Measurements from ENCODE around the gene PAPOLB. TPM values are rescaled to one million over a fixed set of nuclear protein-coding genes. Genes with fewer than 3 reads are reported as not detected.

The PAPOLB gene
- total RNA-seq, 1 experiment from 2014 or later: not detected

DNA sequence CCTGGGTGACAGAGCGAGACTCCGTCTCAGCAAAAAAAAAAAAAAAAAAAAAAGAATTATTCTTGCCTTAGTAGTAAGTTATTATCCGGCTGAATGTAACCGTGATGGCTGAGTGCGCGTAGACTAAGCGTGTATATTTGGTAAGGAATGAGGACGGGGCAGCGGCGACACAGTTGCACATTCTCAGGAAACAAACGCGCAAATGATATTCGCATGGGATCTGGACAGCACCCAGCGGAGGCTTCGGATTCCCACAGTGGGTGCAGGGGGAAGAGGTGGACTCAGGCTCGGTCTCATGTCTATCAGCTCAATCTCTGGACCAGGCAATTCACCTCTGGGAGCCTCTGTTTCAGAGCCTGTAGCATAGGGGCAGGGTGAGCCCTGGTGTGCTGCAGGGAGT is 29.1 kb downstream of the PAPOLB start:
- Histone ChIP-seq H3K36me3 (ENCODE audit: low read depth) (no peaks in the 10 kb centered on the region), H3F3A (ENCODE audit: insufficient read depth, low read depth) (peaks cover 8% of the 10 kb centered on the region; the same call in 1 of the 2 replicates), H3K79me2 (ENCODE audit: low read depth) (no peaks in the 10 kb centered on the region), H3K9me2 (ENCODE audit: insufficient read depth) (no peaks in the 10 kb centered on the region), H3K9me3 (ENCODE audit: insufficient read depth, low read depth) (no peaks in the 10 kb centered on the region), H2AFZ (no peak overlapping the region), H3K4me1 (replicated peaks; ENCODE audit: insufficient read depth) (0 out of 2 replicates have a peak, but pooled peaks cover 7% of the 10 kb centered on the region), H4K20me1 (ENCODE audit: insufficient read depth) (no peaks in the 10 kb centered on the region), H3K4me3 (no peak overlapping the region), H3K4me2 (no peak overlapping the region), H3K27me3 (ENCODE audit: insufficient read depth, low read depth) (peaks cover 59% of the 10 kb centered on the region), H3K27ac (no peak overlapping the region)
- ChIA-PET CTCF (no interaction called here), POLR2A (ENCODE audit: unreplicated experiment) (interaction anchor here (0.6 kb wide), 1 partner anchor 701 kb away, joined by 3 read pairs; no protein-coding TSS in a partner anchor)
- no peak for TF ChIP-seq EZH2 (IDR thresholded peaks at IDR 0.05; ENCODE audit: low read depth)
- TF ChIP-seq, protein P1, sequence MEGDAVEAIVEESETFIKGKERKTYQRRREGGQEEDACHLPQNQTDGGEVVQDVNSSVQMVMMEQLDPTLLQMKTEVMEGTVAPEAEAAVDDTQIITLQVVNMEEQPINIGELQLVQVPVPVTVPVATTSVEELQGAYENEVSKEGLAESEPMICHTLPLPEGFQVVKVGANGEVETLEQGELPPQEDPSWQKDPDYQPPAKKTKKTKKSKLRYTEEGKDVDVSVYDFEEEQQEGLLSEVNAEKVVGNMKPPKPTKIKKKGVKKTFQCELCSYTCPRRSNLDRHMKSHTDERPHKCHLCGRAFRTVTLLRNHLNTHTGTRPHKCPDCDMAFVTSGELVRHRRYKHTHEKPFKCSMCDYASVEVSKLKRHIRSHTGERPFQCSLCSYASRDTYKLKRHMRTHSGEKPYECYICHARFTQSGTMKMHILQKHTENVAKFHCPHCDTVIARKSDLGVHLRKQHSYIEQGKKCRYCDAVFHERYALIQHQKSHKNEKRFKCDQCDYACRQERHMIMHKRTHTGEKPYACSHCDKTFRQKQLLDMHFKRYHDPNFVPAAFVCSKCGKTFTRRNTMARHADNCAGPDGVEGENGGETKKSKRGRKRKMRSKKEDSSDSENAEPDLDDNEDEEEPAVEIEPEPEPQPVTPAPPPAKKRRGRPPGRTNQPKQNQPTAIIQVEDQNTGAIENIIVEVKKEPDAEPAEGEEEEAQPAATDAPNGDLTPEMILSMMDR (conservative IDR thresholded peaks at IDR 0.05): no peak
- no TSS peak for BruUV-seq (replicated peaks)
- intact Hi-C loops (cut with micrococcal nuclease; ENCODE audit: unreplicated experiment): no loop called here
- no peak for DNase-seq

DNA sequence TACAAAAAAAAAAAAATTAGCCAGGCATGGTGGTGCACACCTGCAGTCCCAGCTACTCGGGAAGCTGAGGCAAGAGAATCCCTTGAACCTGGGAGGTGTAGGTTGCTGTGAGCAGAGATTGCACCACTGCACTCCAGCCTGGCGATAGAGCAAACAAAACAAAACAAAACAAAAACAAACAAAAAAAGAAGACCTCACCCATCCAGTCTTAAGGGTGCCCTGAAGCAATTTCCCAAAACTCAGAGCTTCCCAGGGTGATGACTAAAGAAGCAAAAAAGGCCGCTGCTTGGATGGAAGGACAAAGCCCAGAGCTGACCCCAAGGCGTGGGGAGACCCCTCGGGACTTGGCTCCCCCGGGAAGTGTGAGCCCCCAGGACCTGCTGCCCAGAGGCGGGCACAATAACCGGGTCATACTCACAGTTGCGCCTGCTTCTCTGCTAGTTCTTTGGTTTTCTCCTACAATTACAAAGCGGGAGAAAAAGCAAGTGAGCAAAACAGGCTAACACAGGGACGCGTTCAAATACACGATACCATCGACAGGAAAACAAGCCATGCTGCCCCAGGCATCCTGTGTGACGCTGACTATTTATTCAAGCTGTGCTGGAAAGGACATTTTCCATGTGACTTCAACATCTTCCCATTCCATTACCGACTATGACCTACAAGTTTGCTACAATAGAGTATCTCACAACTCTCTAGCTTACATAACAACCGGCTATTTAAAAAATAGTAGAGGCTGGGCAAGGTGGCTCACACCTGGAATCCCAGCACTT is 29.9 kb downstream of the PAPOLB start:
- Histone ChIP-seq H3K27ac (no peak overlapping the region), H3K4me1 (replicated peaks; ENCODE audit: insufficient read depth) (0 out of 2 replicates have a peak, but pooled peaks cover 7% of the 10 kb centered on the region), H3F3A (ENCODE audit: insufficient read depth, low read depth) (peaks cover 8% of the 10 kb centered on the region; the same call in 1 of the 2 replicates), H3K4me3 (no peak overlapping the region), H3K36me3 (ENCODE audit: low read depth) (no peaks in the 10 kb centered on the region), H3K9me3 (ENCODE audit: insufficient read depth, low read depth) (no peaks in the 10 kb centered on the region), H3K27me3 (ENCODE audit: insufficient read depth, low read depth) (peaks cover 61% of the 10 kb centered on the region), H4K20me1 (ENCODE audit: insufficient read depth) (no peaks in the 10 kb centered on the region), H2AFZ (no peak overlapping the region), H3K9me2 (ENCODE audit: insufficient read depth) (no peaks in the 10 kb centered on the region), H3K79me2 (ENCODE audit: low read depth) (no peaks in the 10 kb centered on the region), H3K4me2 (peak overlapping the region; percentile 18; the same call in 1 of the 2 replicates)
- POLR2A ChIA-PET (ENCODE audit: unreplicated experiment): no interaction called here
- intact Hi-C loops (cut with micrococcal nuclease; ENCODE audit: unreplicated experiment): no loop called here
- peak in 1 of 2 experiments; percentile 55 for DNase-seq
- no peak for TF ChIP-seq EZH2 (IDR thresholded peaks at IDR 0.05; ENCODE audit: low read depth)
- TF ChIP-seq, protein P1 (conservative IDR thresholded peaks at IDR 0.05): no peak
- CTCF ChIA-PET: interaction anchor here (0.6 kb wide), 2 partner anchors 253 to 498 kb away, joined by 3 to 4 read pairs; no protein-coding TSS in a partner anchor
- no TSS peak for BruUV-seq (replicated peaks)

DNA sequence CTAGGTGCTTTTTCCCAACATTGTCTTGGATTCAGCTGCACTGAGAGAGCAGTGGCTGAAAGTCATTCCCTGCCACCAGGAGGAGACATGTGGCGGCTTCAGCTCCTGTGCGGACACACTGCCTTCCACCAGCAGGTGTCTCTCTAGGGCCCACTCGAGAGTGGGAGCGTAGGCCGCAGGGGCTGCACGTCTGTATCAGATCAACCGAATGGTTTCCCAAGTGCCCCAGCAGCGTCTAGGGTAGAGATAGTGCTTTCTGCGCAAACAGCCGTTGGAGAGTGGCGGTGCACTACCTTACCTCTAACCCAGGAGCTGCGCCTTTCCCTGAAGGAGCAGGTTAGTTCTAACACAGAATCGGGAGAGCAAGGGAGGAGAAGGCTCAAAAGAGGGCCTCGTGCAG is 31.7 kb downstream of the PAPOLB start:
- Histone ChIP-seq H2AFZ (no peak overlapping the region), H3K36me3 (ENCODE audit: low read depth) (no peaks in the 10 kb centered on the region), H3K4me1 (replicated peaks; ENCODE audit: insufficient read depth) (0 out of 2 replicates have a peak, but pooled peaks cover 7% of the 10 kb centered on the region), H3K4me3 (no peak overlapping the region), H3K27ac (no peak overlapping the region), H3K79me2 (ENCODE audit: low read depth) (no peaks in the 10 kb centered on the region), H3F3A (ENCODE audit: insufficient read depth, low read depth) (peaks cover 8% of the 10 kb centered on the region; the same call in 1 of the 2 replicates), H3K4me2 (no peak overlapping the region), H3K9me3 (ENCODE audit: insufficient read depth, low read depth) (no peaks in the 10 kb centered on the region), H3K9me2 (ENCODE audit: insufficient read depth) (no peaks in the 10 kb centered on the region), H3K27me3 (ENCODE audit: insufficient read depth, low read depth) (peaks cover 62% of the 10 kb centered on the region), H4K20me1 (ENCODE audit: insufficient read depth) (no peaks in the 10 kb centered on the region)
- ChIA-PET CTCF (interaction anchor here (0.6 kb wide), 2 partner anchors 328 to 990 kb away, joined by 3 to 7 read pairs; no protein-coding TSS in a partner anchor), POLR2A (ENCODE audit: unreplicated experiment) (no interaction called here)
- intact Hi-C loops (cut with micrococcal nuclease; ENCODE audit: unreplicated experiment): no loop called here
- no TSS peak for BruUV-seq (replicated peaks)
- TF ChIP-seq, protein P1 (conservative IDR thresholded peaks at IDR 0.05): peak; percentile 66
- TF ChIP-seq EZH2 (IDR thresholded peaks at IDR 0.05; ENCODE audit: low read depth): no peak
- DNase-seq: peak in 1 of 2 experiments; percentile 33

Measured in PC-9 (cell line).